Measurements from ENCODE around the gene SH3PXD2A.
"Not testable (repeated sequence)": the region's sequence is repeated elsewhere in the genome, so short reads cannot be mapped to it uniquely, and the experiment has no call there.

SH3PXD2A gene

DNA sequence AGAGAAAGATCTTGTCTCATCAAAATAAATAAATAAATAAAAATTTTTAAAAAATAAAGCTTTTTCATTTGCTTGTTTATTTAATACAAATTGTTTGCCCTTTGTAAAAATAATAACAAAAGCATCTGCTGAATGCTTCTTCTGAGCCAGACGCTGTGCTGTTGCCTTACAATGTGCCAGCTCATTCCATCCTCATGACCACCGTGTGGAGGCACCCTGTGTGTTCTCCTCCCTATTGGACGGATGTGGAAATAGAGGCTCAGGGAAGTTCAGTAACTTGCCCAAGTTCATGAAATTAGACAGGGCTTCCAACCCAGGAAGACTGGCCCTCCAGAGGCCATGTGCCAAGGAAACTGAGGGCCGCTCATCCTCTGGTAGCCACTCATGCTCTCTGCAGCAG, 120.6 kb downstream of the SH3PXD2A start:
- H4K20me1 ChIP-seq (ENCODE audit: insufficient read depth) = no peaks in the 10 kb centered on the region
- no peak overlapping the region for H2AFZ ChIP-seq (ENCODE audit: low read depth)
- no peak overlapping the region for H3K27ac ChIP-seq
- H3K4me1 ChIP-seq (ENCODE audit: low read depth, poor library complexity, severe bottlenecking) = no peaks in the 10 kb centered on the region
- H3K79me2 ChIP-seq (ENCODE audit: insufficient read depth, low read depth) = no peaks in the 10 kb centered on the region
- H3K4me2 ChIP-seq = no peak overlapping the region
- no peak overlapping the region for H3K4me3 ChIP-seq (IDR thresholded peaks at IDR 0.05; ENCODE audit: insufficient read depth, low read depth, low read length)
- TF ChIP-seq, protein P1, sequence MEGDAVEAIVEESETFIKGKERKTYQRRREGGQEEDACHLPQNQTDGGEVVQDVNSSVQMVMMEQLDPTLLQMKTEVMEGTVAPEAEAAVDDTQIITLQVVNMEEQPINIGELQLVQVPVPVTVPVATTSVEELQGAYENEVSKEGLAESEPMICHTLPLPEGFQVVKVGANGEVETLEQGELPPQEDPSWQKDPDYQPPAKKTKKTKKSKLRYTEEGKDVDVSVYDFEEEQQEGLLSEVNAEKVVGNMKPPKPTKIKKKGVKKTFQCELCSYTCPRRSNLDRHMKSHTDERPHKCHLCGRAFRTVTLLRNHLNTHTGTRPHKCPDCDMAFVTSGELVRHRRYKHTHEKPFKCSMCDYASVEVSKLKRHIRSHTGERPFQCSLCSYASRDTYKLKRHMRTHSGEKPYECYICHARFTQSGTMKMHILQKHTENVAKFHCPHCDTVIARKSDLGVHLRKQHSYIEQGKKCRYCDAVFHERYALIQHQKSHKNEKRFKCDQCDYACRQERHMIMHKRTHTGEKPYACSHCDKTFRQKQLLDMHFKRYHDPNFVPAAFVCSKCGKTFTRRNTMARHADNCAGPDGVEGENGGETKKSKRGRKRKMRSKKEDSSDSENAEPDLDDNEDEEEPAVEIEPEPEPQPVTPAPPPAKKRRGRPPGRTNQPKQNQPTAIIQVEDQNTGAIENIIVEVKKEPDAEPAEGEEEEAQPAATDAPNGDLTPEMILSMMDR (conservative IDR thresholded peaks at IDR 0.05; ENCODE audit: low read depth, low read length) = no peak
- H3K9ac ChIP-seq = no peak overlapping the region
- no peaks in the 10 kb centered on the region for H3K27me3 ChIP-seq (ENCODE audit: insufficient read depth, low read depth)
- no peaks in the 10 kb centered on the region for H3K36me3 ChIP-seq (ENCODE audit: insufficient read depth)

DNA sequence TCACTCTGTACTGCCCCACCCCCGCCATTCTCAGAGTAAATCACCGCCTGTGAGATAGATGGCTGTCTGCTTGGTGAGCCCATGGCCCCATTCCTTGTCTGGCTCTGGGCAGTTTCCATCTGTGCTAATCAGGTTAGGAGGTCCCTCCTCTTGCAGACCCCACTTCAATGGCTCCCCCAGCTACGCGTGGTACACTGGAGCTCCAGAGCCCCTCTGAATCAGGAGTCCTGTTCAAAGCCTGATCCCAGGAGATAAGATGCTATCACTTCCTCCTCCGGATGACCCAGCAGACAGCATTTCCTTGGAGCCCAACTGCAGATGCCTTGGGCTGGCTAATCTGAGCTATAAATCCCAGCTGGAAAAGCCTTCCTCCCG, 122.3 kb downstream of the SH3PXD2A start:
- Histone ChIP-seq H4K20me1 (ENCODE audit: insufficient read depth) (no peaks in the 10 kb centered on the region), H3K79me2 (ENCODE audit: insufficient read depth, low read depth) (no peaks in the 10 kb centered on the region), H2AFZ (ENCODE audit: low read depth) (no peak overlapping the region), H3K27me3 (ENCODE audit: insufficient read depth, low read depth) (no peaks in the 10 kb centered on the region), H3K27ac (no peak overlapping the region), H3K4me3 (IDR thresholded peaks at IDR 0.05; ENCODE audit: insufficient read depth, low read depth, low read length) (no peak overlapping the region), H3K4me1 (ENCODE audit: low read depth, poor library complexity, severe bottlenecking) (no peaks in the 10 kb centered on the region), H3K9ac (no peak overlapping the region), H3K4me2 (no peak overlapping the region), H3K36me3 (ENCODE audit: insufficient read depth) (no peaks in the 10 kb centered on the region)
- TF ChIP-seq, protein P1 (conservative IDR thresholded peaks at IDR 0.05; ENCODE audit: low read depth, low read length) = no peak

DNA sequence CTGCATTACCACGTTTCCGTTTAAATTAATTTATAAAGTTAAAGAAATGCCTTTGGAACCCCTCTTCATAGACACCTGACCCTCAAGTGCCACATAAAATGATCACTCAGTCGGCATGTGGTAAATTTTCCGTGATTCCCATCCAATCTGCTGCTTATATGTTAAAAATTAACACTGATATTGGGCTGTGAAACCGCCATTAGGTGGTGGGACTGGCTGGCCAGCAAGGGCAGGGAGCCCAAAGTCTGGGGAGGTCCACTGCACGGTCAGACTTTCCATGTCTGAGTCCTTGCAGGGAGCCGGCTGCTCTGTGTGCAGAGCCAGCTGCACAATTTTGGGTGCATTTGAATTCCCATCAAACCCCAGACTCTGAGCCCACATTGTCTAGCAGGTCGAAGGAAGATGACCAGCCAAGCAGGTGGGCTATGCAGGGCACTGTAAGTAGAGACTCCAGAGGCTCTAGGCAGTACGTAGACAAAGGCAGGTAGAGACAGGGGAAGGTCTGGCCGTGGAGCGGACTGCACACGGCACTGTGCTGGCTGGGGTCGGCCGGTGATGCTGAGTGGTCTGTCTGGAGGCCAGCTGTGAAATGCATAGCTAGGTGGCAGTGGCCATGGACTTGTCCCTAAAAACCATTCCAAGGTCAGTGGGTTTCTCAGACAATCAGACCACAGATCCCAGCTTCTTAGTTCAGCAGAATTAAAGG, 122.9 kb downstream of the SH3PXD2A start:
- H3K4me2 ChIP-seq = no peak overlapping the region
- no peaks in the 10 kb centered on the region for H3K36me3 ChIP-seq (ENCODE audit: insufficient read depth)
- H3K79me2 ChIP-seq (ENCODE audit: insufficient read depth, low read depth) = no peaks in the 10 kb centered on the region
- H2AFZ ChIP-seq (ENCODE audit: low read depth) = no peak overlapping the region
- H4K20me1 ChIP-seq (ENCODE audit: insufficient read depth) = no peaks in the 10 kb centered on the region
- H3K9ac ChIP-seq = no peak overlapping the region
- no peak overlapping the region for H3K27ac ChIP-seq
- no peaks in the 10 kb centered on the region for H3K27me3 ChIP-seq (ENCODE audit: insufficient read depth, low read depth)
- no peaks in the 10 kb centered on the region for H3K4me1 ChIP-seq (ENCODE audit: low read depth, poor library complexity, severe bottlenecking)
- TF ChIP-seq, protein P1 (conservative IDR thresholded peaks at IDR 0.05; ENCODE audit: low read depth, low read length) = no peak
- H3K4me3 ChIP-seq (IDR thresholded peaks at IDR 0.05; ENCODE audit: insufficient read depth, low read depth, low read length) = no peak overlapping the region

DNA sequence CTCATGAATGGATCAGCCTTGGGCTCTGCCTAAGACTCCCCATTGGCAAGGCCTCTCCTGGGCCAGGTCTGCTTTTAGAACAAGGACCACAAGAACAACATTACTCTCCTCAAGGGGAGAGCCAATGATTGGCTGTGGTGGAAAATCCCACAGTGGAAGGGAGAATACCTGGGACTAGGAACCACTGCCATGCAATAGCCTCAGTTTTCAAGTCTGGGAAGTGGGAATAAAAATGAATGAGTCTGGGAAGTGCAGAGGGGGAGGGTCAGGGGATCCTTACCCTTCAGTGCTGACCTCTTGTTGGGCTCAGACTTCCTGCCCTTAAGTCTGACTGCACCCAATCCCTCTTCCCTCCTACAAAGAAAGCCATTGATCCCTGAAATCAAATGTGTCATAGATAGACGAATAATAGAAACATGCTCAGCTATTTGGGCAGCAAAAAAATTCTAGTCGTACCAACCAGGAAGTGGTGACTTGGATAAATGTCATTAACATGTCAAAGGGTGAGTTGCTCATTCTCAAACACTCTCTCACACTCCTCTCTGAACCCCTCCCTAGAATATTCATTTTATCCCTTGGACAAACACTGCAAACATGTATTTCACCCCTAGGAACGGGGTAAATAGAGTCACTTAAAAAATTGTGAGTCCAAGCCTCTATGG, 123.6 kb downstream of the SH3PXD2A start:
- no peaks in the 10 kb centered on the region for H3K4me1 ChIP-seq (ENCODE audit: low read depth, poor library complexity, severe bottlenecking)
- no peak overlapping the region for H3K4me2 ChIP-seq
- H3K27me3 ChIP-seq (ENCODE audit: insufficient read depth, low read depth) = no peaks in the 10 kb centered on the region
- TF ChIP-seq, protein P1 (conservative IDR thresholded peaks at IDR 0.05; ENCODE audit: low read depth, low read length) = no peak
- no peak overlapping the region for H3K4me3 ChIP-seq (IDR thresholded peaks at IDR 0.05; ENCODE audit: insufficient read depth, low read depth, low read length)
- H3K9ac ChIP-seq = no peak overlapping the region
- H4K20me1 ChIP-seq (ENCODE audit: insufficient read depth) = no peaks in the 10 kb centered on the region
- no peaks in the 10 kb centered on the region for H3K36me3 ChIP-seq (ENCODE audit: insufficient read depth)
- H3K27ac ChIP-seq = no peak overlapping the region
- H2AFZ ChIP-seq (ENCODE audit: low read depth) = no peak overlapping the region
- H3K79me2 ChIP-seq (ENCODE audit: insufficient read depth, low read depth) = no peaks in the 10 kb centered on the region

DNA sequence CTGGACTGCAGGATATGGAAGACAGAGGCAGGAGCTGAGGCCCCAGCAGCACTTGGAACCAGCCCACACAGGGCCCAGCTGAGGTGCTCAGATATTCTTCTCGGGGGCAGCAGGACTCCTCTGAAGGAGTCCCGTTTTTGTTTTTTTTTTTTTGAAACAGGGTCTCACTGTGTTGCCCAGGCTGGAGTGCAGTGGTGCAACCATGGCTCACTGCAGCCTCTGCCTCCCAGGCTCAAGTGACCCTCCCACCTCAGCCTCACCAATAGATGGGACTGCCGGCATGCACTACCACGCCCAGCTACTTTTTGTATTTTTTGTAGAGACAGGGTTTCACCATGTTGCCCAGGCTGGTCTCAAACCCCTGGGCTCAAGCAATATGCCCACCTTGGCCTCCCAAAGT, 124.3 kb downstream of the SH3PXD2A start:
- H4K20me1 ChIP-seq (ENCODE audit: insufficient read depth); H3K4me3 ChIP-seq (IDR thresholded peaks at IDR 0.05; ENCODE audit: insufficient read depth, low read depth, low read length); H3K27me3 ChIP-seq (ENCODE audit: insufficient read depth, low read depth); H3K36me3 ChIP-seq (ENCODE audit: insufficient read depth); H3K27ac ChIP-seq; H3K4me1 ChIP-seq (ENCODE audit: low read depth, poor library complexity, severe bottlenecking); H2AFZ ChIP-seq (ENCODE audit: low read depth); H3K4me2 ChIP-seq; H3K79me2 ChIP-seq (ENCODE audit: insufficient read depth, low read depth); H3K9ac ChIP-seq: not testable (repeated sequence)

Measured in KMS-11 (cell line).